Measurements from ENCODE around the gene ORC2. TPM values are rescaled to one million over a fixed set of nuclear protein-coding genes. Genes with fewer than 3 reads are reported as not detected.
"Not testable (repeated sequence)": the region's sequence is repeated elsewhere in the genome, so short reads cannot be mapped to it uniquely, and the experiment has no call there.

The ORC2 gene
- 10 to 100 TPM in 11 of 12 donors, not detected in 1; 13.5 to 31.7 (median 17.5) TPM for polyA plus RNA-seq (ENCODE audit: insufficient read length in 12 of 12)
- long read RNA-seq, donor 1: 0 reads
- long read RNA-seq, donor 2, full-length matches to known transcripts: 5 of 5 reads
- long read RNA-seq, donor 2, partial matches to known transcripts: 0 of 5 reads
- long read RNA-seq, donor 2, other reads (novel, unspliced or antisense): 0 of 5 reads
- long read RNA-seq, donor 3, full-length matches to known transcripts: 3 of 3 reads
- long read RNA-seq, donor 3, partial matches to known transcripts: 0 of 3 reads
- long read RNA-seq, donor 3, other reads (novel, unspliced or antisense): 0 of 3 reads
- long read RNA-seq, donor 4: 0 reads
- long read RNA-seq, donor 5, full-length matches to known transcripts: 2 of 2 reads
- long read RNA-seq, donor 5, partial matches to known transcripts: 0 of 2 reads
- long read RNA-seq, donor 5, other reads (novel, unspliced or antisense): 0 of 2 reads
- long read RNA-seq, donor 6: 0 reads
- long read RNA-seq, donor 7, full-length matches to known transcripts: 1 of 1 reads
- long read RNA-seq, donor 7, partial matches to known transcripts: 0 of 1 reads
- long read RNA-seq, donor 7, other reads (novel, unspliced or antisense): 0 of 1 reads
- long read RNA-seq, donor 8, full-length matches to known transcripts: 1 of 1 reads
- long read RNA-seq, donor 8, partial matches to known transcripts: 0 of 1 reads
- long read RNA-seq, donor 8, other reads (novel, unspliced or antisense): 0 of 1 reads
- long read RNA-seq, donor 9, full-length matches to known transcripts: 1 of 1 reads
- long read RNA-seq, donor 9, partial matches to known transcripts: 0 of 1 reads
- long read RNA-seq, donor 9, other reads (novel, unspliced or antisense): 0 of 1 reads
- long read RNA-seq, donor 10, full-length matches to known transcripts: 1 of 1 reads
- long read RNA-seq, donor 10, partial matches to known transcripts: 0 of 1 reads
- long read RNA-seq, donor 10, other reads (novel, unspliced or antisense): 0 of 1 reads
- long read RNA-seq, donor 11, full-length matches to known transcripts: 1 of 1 reads
- long read RNA-seq, donor 11, partial matches to known transcripts: 0 of 1 reads
- long read RNA-seq, donor 11, other reads (novel, unspliced or antisense): 0 of 1 reads

GRCh38 chr2:200963124-200963917 lies at the start of gene ORC2:
TSS of gene ORC2 (minus strand) at chr2:200963660. CDS start at chr2:200958123, 5,537 bp downstream.
- peak; percentile 97 for DNase-seq

GRCh38 chr2:201008296-201008829 lies 44.9 kb upstream of the ORC2 start:
- DNase-seq: no peak

DNA sequence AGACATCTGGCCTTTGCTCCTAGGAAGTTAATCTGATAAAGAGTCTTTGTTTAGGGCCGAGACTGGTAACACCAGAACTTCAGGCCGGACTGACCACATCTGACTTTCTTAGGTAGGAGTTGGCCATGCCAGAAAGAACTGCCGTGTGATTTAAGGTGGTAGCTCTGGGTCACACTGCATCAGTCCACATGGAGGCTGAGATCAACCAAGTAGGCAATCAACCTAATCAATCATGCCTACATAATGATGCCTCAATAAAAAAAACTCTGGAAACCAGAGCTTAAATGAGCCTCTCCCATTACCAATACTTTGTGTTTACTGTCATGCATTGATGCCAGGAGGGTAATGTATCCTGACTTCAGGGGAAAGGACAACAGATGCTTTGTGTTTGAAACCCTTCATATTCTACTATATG lies 44.1 kb upstream of the ORC2 start:
- no peak for DNase-seq

GRCh38 chr2:201006704-201007103 lies 43.2 kb upstream of the ORC2 start:
- no peak for DNase-seq

- no peak for DNase-seq
Observed at GRCh38 chr2:201004370-201004769, 40.9 kb upstream of the ORC2 start.

- DNase-seq: no peak
Observed at GRCh38 chr2:200993097-200993496, 29.6 kb upstream of the ORC2 start.

- DNase-seq: no peak
Observed at GRCh38 chr2:200987137-200987536, 23.7 kb upstream of the ORC2 start.

- DNase-seq: no peak
Observed at GRCh38 chr2:200985799-200986198, 22.3 kb upstream of the ORC2 start.

DNA sequence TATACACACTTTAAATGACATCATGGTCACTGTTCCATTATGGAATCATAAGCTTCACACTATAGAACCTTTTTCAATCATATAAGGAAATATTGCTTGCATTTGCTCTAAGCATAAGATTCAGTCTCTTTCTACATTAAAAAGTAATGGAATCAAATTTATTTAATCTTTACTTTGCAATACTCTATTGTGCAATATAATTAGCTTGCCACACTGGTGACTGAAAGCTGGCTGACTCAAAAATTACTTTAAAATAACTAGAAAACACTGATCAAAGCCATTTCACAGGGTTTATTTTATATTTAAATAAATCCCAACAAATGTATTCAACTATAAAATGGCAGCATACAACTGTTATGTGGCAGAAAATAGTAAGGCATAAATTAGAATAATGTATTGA lies 13.2 kb upstream of the ORC2 start:
- DNase-seq: no peak

GRCh38 chr2:200975672-200976071 lies 12.2 kb upstream of the ORC2 start:
- no peak for DNase-seq

GRCh38 chr2:200970057-200970456 lies 6.6 kb upstream of the ORC2 start:
- not testable (repeated sequence) for DNase-seq

- no peak for DNase-seq
Observed at GRCh38 chr2:200968735-200969134, 5.3 kb upstream of the ORC2 start.

DNA sequence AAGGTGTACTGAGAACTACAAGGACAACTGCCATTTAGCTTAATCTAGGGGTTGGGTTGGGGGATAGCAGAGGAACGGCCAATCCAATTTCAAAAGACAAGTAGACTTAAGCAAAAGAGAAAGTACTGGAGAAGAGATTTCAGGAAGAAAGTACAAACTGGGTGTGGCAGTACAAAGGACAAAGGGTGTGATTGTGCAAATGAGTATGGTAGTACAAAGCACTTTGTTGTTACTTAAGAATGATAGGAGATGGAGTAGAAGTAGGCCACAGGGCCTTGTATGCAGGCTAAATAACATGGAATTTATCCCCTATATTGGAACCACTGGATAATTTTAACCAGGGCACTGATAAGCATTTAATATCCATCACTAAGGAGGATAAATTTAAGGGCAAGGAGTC lies 4.7 kb upstream of the ORC2 start:
- no peak for DNase-seq

DNA sequence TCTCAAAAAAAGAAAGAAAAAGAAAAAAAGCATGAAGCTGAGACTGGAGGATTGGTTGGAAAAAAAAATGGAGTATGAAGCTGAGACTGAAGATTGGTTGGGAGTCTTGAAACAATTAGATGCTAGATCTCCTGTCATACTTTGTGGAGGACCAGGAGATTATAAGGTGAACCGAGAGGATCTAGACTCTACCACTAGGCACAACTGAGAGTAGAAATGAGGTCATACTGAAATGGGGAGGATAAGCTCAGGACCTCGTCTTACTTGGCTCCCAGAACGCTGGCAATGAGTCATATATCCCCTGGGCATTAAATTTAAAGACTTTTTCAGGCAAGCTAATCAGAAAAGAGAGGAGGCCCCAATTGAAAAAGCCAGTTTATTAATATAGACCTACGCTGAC lies 3.3 kb upstream of the ORC2 start:
- DNase-seq: no peak

DNA sequence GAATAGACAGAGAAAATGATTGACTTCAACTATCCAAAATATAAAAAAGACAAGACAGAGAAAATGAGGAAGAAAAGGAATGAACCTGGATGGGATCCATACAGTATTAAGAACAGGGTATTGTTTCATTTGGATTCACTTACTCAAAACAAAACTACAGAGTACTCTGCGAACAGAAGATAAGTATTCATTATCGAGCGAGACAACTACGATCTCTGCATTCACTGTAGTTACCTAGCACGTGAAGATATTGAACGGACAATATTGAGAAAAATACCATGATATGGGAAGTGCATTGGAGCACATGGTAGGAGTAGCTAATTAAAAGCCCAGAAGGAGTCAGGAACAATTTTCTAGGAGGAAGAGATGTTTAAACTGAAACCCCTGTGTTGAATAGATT lies 1.0 kb upstream of the ORC2 start:
- DNase-seq: no peak

GRCh38 chr2:200963918-200964252 lies 425 bp upstream of the ORC2 start:
- not testable (repeated sequence) for DNase-seq

- no peak for DNase-seq
Observed at GRCh38 chr2:200962811-200963123, 693 bp downstream of the ORC2 start.

DNA sequence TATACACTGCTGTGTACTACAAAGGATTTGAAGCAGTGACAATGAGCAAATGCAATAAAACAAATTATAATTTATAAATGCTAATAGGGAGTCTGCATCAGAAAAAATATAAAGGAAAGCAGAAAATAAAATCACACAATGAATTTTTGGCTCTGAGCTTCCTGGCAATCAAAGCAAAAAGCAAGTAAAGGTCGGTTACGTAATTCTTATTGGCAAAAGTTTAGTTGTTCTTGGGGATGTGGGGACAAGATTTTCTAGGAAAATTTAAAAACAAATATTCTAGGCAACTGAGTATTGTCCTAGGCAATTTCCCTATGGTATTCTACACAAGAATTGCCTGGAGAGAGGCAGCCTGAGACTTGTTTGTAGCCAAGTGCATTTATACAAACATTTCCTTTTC lies 1.8 kb downstream of the ORC2 start:
- no peak for DNase-seq

DNA sequence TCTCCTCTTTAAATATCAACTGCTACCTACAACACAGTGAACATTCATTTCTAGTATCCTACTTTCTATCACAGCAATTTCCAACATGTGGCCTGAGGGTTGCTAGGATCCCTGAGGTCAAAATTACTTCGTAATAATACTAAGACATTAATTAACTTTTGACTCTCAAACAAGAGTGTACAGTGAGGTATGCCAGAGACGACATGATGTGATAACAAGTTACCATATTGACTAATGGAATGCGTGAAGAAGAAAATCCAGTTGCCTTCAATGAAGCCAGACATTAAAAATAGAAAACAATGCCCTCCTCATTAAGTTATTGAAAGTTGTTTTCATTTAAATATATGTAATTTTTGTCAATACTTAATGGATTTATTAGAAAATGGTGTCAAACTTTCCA lies 13.1 kb downstream of the ORC2 start:
- DNase-seq: no peak

DNA sequence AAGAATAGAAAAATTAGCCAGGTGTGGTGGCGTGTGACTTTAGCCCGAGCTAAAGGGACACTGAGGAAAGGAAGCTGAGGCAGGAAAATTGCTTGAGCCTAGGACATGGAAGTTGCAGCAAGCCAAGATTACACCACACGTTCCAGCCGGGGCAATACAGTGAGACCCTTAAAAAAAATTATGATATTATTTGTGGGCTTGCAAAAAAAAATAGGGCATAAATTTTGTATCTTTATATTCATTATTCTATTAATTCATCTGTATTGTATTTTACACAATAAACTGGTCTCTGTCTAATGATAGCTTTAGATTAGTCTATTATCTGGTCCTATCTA lies 18.1 kb downstream of the ORC2 start:
- no peak for DNase-seq
